Activated T-cell treated with anti-CD3 and anti-CD28 coated beads, Interleukin-2, amount 50 U/mL, for 48 hours (primary cell): Measurements from ENCODE around the gene MET.
"Not testable (repeated sequence)": the region's sequence is repeated elsewhere in the genome, so short reads cannot be mapped to it uniquely, and the experiment has no call there.

Experiments used
- DNase-seq, 2 experiments: peaks; one replicate each; pipeline ENCODE4 v3.0.0-alpha.2; 2020

MET gene

GRCh38 chr7:116728413-116728812 is 56.4 kb downstream of the MET start:
- no peak for DNase-seq

GRCh38 chr7:116730097-116731022 is 58.4 kb downstream of the MET start:
- DNase-seq, result no peak

DNA sequence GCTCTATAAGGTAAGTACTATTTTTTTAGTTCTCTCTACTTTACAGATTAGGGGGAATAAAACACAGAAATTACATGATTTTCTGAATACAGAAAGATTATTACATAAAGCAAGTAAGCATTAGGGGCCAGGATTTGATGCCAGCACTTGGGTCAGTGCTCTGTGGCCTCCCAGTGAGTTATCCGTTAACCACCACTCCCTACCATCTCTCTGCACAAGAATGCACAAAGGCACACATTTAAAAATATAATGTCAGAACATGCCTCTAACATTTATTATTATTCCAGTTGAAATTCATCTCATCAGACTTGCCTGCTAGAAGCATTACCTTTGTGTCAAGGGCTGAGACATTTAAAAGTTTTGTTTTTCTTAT is 59.0 kb downstream of the MET start:
- DNase-seq, result no peak

- DNase-seq, result no peak
Measured at GRCh38 chr7:116731445-116732335, 59.7 kb downstream of the MET start.

GRCh38 chr7:116732788-116733694 is 61.0 kb downstream of the MET start:
- no peak for DNase-seq

GRCh38 chr7:116733924-116734580 is 62.1 kb downstream of the MET start:
- no peak for DNase-seq

DNA sequence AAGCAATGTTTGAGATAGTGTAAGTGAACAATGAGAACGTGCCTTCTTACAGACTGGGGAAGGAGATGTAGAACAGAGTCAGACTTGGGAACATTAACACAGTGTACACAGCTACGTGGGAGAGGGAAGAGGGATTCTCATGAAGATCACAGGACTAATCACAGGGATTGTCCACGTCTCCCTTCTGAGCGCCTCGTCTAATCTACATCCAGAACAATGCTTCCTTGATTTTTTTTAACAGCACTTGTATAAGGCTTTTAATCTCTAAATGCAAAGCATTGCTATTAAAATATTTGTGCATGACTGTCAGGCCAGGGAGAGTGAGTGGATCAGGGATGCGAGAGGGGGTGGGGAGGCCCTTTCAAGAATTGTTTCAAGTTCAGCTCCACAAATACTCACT is 62.7 kb downstream of the MET start:
- DNase-seq, result no peak

GRCh38 chr7:116736927-116737715 is 65.1 kb downstream of the MET start:
- no peak for DNase-seq

DNA sequence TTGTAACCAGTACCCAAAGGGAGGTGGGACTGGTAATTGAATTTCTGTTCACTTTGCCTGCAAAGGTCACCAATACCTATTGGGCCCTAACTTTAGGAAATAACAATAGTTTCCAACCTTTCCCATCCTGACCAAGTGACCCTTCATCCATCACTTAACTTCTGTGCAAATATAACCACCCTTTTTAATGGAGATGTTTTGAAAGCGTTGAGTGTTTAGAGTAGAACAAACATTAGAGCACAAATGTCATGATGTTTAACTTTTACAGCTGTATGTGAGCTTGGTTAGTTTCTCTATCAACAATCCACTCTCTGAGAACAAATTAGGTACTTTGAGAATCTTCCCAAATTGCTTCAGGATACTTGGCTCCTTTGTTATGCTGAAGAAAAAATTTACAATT is 66.4 kb downstream of the MET start:
- DNase-seq, result no peak

GRCh38 chr7:116739307-116739706 is 67.3 kb downstream of the MET start:
- no peak for DNase-seq

DNA sequence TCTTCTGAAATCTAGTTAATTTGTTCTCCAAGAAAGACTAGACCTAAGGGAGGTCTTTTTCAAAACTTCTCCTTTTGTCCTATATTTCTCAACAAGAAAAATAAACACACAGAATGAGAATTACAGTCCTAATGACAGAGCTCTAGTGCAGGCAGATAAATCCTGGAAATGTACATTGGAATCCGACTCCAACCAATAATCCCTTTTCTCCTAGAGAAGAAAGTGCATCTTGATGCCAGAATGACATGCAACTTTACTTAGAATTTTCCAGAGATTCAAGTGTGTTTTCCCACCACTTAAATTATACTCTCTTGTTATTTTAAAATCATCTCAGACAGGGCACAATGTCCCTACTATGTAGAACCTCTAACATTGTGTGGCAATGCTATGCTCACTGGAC is 68.2 kb downstream of the MET start:
- DNase-seq, result no peak

- no peak for DNase-seq
Measured at GRCh38 chr7:116740755-116741462, 68.9 kb downstream of the MET start.

DNA sequence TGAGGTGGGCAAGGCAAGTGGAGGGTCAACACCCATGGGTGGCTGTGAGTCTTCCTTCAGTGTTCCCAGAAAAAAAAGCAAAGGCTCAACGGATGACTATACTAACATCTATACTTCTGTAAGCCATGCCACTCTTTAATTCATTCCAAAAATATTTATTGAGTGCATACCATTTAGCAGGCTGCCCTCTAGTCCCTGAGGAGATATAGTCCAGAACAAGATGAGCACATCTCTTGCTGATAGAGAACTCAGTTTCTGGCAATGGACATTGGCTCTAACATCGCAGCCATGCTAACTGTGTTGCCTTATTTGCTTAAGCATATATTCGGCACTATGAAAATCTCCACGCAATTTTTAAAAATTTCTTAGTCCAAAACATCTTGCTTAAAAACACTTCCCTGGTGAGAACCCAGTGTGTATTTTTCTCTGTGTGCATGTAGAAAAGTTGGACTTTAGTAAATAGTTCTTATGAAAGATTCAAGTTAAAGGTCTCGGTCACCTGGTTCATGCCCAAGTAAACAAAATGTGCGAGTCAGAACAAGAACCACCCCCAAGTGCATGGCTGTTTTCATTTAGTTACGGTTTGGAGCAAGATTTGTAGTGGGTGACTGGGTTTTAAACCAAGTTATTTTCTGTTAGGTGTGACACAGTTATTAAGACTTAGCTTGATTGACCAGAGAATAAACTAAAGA is 69.8 kb downstream of the MET start:
- no peak for DNase-seq

- DNase-seq, result no peak
Measured at GRCh38 chr7:116742641-116743040, 70.6 kb downstream of the MET start.

GRCh38 chr7:116743835-116744234 is 71.8 kb downstream of the MET start:
- not testable (repeated sequence) for DNase-seq

DNA sequence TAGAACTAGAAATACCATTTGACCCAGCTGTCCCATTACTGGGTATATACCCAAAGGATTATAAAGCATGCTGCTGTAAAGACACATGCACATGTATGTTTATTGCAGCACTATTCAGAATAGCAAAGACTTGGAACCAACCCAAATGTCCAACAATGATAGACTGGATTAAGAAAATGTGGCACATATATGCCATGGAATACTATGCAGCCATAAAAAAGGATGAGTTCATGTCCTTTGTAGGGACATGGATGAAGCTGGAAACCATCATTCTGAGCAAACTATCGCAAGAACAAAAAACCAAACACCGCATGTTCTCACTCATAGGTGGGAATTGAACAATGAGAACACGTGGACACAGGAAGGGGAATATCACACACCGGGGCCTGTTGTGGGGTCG is 74.4 kb downstream of the MET start:
- DNase-seq, result not testable (repeated sequence)

- not testable (repeated sequence) for DNase-seq
Measured at GRCh38 chr7:116751070-116751469, 79.1 kb downstream of the MET start.

DNA sequence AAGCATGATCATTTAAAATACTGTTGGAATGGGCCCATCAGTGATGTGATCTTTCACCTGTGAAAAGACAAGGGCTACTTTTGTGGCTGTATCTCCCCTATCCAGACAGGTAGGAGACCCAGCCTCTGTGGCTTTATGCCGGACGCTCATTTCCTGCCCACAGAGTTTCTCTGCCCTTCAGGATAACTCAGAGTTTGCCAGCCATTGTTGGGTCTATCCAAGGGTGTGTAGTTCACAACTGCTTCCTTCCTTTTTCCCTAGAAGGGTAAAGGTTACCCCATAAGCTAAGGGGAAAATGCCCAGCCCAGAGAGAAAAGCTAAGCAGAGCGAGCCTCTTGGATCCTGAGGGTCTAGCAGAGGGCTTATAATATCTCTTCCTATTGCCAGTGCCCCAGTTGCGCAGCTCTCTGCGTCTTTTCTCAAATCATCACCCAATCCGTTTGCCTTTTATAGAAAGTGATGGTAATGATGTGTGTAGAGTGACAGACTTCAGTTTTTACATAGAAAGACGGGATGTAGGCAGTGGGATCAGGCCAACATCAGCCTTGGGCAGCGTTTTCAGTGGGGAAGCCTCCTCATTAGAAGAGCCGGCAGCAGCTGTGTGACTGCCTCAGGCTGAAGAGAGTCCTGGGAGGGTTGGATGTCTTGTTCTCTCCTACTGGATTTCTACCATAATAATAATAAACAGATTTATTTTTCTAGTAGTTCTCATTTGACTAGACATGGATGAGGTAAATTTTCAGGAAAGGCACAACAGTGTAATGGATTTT is 80.5 kb downstream of the MET start:
- no peak for DNase-seq

- no peak for DNase-seq
Measured at GRCh38 chr7:116753130-116753529, 81.1 kb downstream of the MET start.
